Skeletal muscle cell (primary cell): Measurements from ENCODE around the gene OPCML.

Experiments
- DNase-seq: peaks from one replicate; pipeline ENCODE4 v3.0.0-alpha.2; 2010; ENCODE audit warnings: low read depth
- H3K4me3 ChIP-seq: 2 replicates; pipeline ENCODE4 v1.5.1; 2011; ENCODE audit warnings: low read depth, mild to moderate bottlenecking, control low read depth, low read length, moderate library complexity

OPCML gene

GRCh38 chr11:132992838-132993631, 539.3 kb downstream of the OPCML start:
- no peak overlapping the region for H3K4me3 ChIP-seq
- DNase-seq = no peak

- DNase-seq = no peak
- no peak overlapping the region for H3K4me3 ChIP-seq
Observed at GRCh38 chr11:132988411-132988810, 543.9 kb downstream of the OPCML start.

GRCh38 chr11:132987936-132988335, 544.4 kb downstream of the OPCML start:
- no peak overlapping the region for H3K4me3 ChIP-seq
- no peak for DNase-seq

- H3K4me3 ChIP-seq = no peak overlapping the region
- no peak for DNase-seq
Observed at GRCh38 chr11:132983641-132983978, 548.7 kb downstream of the OPCML start.

GRCh38 chr11:132982772-132983640, 549.3 kb downstream of the OPCML start:
- no peak overlapping the region for H3K4me3 ChIP-seq
- no peak for DNase-seq

GRCh38 chr11:132981131-132981956, 551.0 kb downstream of the OPCML start:
- no peak for DNase-seq
- H3K4me3 ChIP-seq = no peak overlapping the region

- no peak overlapping the region for H3K4me3 ChIP-seq
- no peak for DNase-seq
Observed at GRCh38 chr11:132980670-132981069, 551.6 kb downstream of the OPCML start.

- no peak overlapping the region for H3K4me3 ChIP-seq
- DNase-seq = no peak
Observed at GRCh38 chr11:132977746-132978145, 554.6 kb downstream of the OPCML start.

GRCh38 chr11:132977241-132977640, 555.1 kb downstream of the OPCML start:
- no peak overlapping the region for H3K4me3 ChIP-seq
- no peak for DNase-seq

GRCh38 chr11:132976115-132976514, 556.2 kb downstream of the OPCML start:
- no peak for DNase-seq
- H3K4me3 ChIP-seq = no peak overlapping the region

- DNase-seq = no peak
- no peak overlapping the region for H3K4me3 ChIP-seq
Observed at GRCh38 chr11:132973686-132974085, 558.6 kb downstream of the OPCML start.

- no peak for DNase-seq
- H3K4me3 ChIP-seq = no peak overlapping the region
Observed at GRCh38 chr11:132972565-132972964, 559.7 kb downstream of the OPCML start.

GRCh38 chr11:132971351-132971750, 561.0 kb downstream of the OPCML start:
- no peak overlapping the region for H3K4me3 ChIP-seq
- no peak for DNase-seq

- no peak overlapping the region for H3K4me3 ChIP-seq
- DNase-seq = no peak
Observed at GRCh38 chr11:132969892-132970291, 562.4 kb downstream of the OPCML start.

GRCh38 chr11:132962041-132962440, 570.3 kb downstream of the OPCML start:
- no peak overlapping the region for H3K4me3 ChIP-seq
- peak; percentile 27 for DNase-seq

GRCh38 chr11:132961453-132961852, 570.8 kb downstream of the OPCML start:
- no peak overlapping the region for H3K4me3 ChIP-seq
- no peak for DNase-seq

- no peak overlapping the region for H3K4me3 ChIP-seq
- no peak for DNase-seq
Observed at GRCh38 chr11:132960273-132961078, 571.8 kb downstream of the OPCML start.

GRCh38 chr11:132959693-132960092, 572.6 kb downstream of the OPCML start:
- DNase-seq = no peak
- no peak overlapping the region for H3K4me3 ChIP-seq

GRCh38 chr11:132957881-132958280, 574.4 kb downstream of the OPCML start:
- H3K4me3 ChIP-seq = no peak overlapping the region

More at GRCh38 chr11:132957881-132958280, 574.4 kb downstream of the OPCML start:
- no peak for DNase-seq
